Fibroblast of villous mesenchyme (primary cell): ENCODE measurements around the gene LDHAL6B. TPM values are rescaled to one million over a fixed set of nuclear protein-coding genes. Genes with fewer than 3 reads are reported as not detected.

Source experiments
- DNase-seq: peaks from one replicate; pipeline ENCODE4 v3.0.0-alpha.2; 2010; ENCODE audit warnings: low read depth
- H3K4me3 ChIP-seq: 2 replicates; pipeline ENCODE4 v1.5.1; 2011; ENCODE audit warnings: low read depth, mild to moderate bottlenecking, low read length
- CTCF ChIP-seq: IDR thresholded peaks from 2 replicates; pipeline ENCODE4 v1.5.1; 2012; ENCODE audit warnings: low read depth, mild to moderate bottlenecking, low read length; ENCODE audit not compliant: insufficient read depth
- total RNA-seq: library from RNA; depleted of rRNA; stranded (reverse); fragments of >200 nt; gene quantifications from 2 replicates; pipeline ENCODE4 v1.2.3, GENCODE V29; 2012

LDHAL6B gene
- total RNA-seq, 1 donor: not detected

GRCh38 chr15:59237119-59237855, 30.6 kb downstream of the LDHAL6B start:
- no peak for TF ChIP-seq CTCF
- no peak overlapping the region for H3K4me3 ChIP-seq
- DNase-seq: no peak

GRCh38 chr15:59237924-59238331, 31.3 kb downstream of the LDHAL6B start:
- H3K4me3 ChIP-seq: no peak overlapping the region
- TF ChIP-seq CTCF: no peak
- peak; percentile 40 for DNase-seq

GRCh38 chr15:59240036-59240435, 33.4 kb downstream of the LDHAL6B start:
- no peak for DNase-seq
- no peak overlapping the region for H3K4me3 ChIP-seq
- no peak for TF ChIP-seq CTCF

- DNase-seq: no peak
These were observed 36.0 kb downstream of the LDHAL6B start for GRCh38 chr15:59242649-59243048.

GRCh38 chr15:59243622-59244021, 37.0 kb downstream of the LDHAL6B start:
- H3K4me3 ChIP-seq: no peak overlapping the region
- peak; percentile 71 for DNase-seq
- no peak for TF ChIP-seq CTCF

More at GRCh38 chr15:59242649-59243048, 36.0 kb downstream of the LDHAL6B start:
- no peak for TF ChIP-seq CTCF
- no peak overlapping the region for H3K4me3 ChIP-seq

GRCh38 chr15:59244337-59244736, 37.7 kb downstream of the LDHAL6B start:
- no peak for TF ChIP-seq CTCF
- no peak for DNase-seq
- no peak overlapping the region for H3K4me3 ChIP-seq

DNA sequence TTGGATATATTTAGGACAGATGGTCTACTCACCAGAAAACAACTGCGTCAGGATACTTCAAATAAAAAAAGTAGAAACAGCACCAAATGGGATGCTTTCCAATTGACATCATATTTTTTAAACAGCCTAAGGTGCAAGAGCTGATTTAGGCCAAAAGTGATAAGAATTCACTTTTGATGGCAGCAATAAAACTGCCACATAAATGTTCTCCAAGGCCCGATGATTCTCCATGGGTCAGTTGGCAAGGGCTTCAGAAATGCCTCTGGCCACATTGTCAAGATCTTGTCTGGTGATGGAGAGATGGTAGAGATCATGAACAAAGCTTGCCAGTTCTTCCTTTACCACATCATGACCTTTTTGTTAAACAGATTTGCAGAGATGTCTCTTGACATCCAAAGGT, 38.9 kb downstream of the LDHAL6B start:
- TF ChIP-seq CTCF: no peak
- H3K4me3 ChIP-seq: no peak overlapping the region
- no peak for DNase-seq
